ENCODE measurements around the gene ARRDC1. TPM values are rescaled to one million over a fixed set of nuclear protein-coding genes. Genes with fewer than 3 reads are reported as not detected.

ARRDC1 gene
- total RNA-seq = 10 to 100 TPM; 63.6 to 77.3 TPM
- 10 to 100 TPM; 26.2 to 43.9 (median 31.7) TPM for polyA plus RNA-seq (ENCODE audit: insufficient read length in 6 of 6)
- long read RNA-seq, donor 1, transcript ARRDC1-201 (8 exons, 1,586 nt) = major isoform, 8 of 27 reads
- long read RNA-seq, donor 1, partial matches to known transcripts = 9 of 27 reads
- long read RNA-seq, donor 1, other reads (novel, unspliced or antisense) = 6 of 27 reads
- long read RNA-seq, donor 2, transcript ARRDC1-205 (4 exons, 866 nt) = major isoform, 5 of 15 reads
- long read RNA-seq, donor 2, partial matches to known transcripts = 5 of 15 reads
- long read RNA-seq, donor 2, other reads (novel, unspliced or antisense) = 0 of 15 reads
- long read RNA-seq, donor 3, transcript ARRDC1-201 (8 exons, 1,586 nt) = major isoform, 5 of 6 reads
- long read RNA-seq, donor 3, partial matches to known transcripts = 0 of 6 reads
- long read RNA-seq, donor 3, other reads (novel, unspliced or antisense) = 0 of 6 reads
- long read RNA-seq, donor 4, transcript ARRDC1-201 (8 exons, 1,586 nt) = major isoform, 29 of 57 reads
- long read RNA-seq, donor 4, partial matches to known transcripts = 10 of 57 reads
- long read RNA-seq, donor 4, other reads (novel, unspliced or antisense) = 18 of 57 reads
- long read RNA-seq, donor 5, partial matches to known transcripts = 10 of 15 reads
- long read RNA-seq, donor 5, other reads (novel, unspliced or antisense) = 0 of 15 reads
- long read RNA-seq, donor 6, partial matches to known transcripts = 0 of 7 reads
- long read RNA-seq, donor 6, other reads (novel, unspliced or antisense) = 0 of 7 reads
- long read RNA-seq, donor 7, transcript ARRDC1-201 (8 exons, 1,586 nt) = major isoform, 6 of 7 reads
- long read RNA-seq, donor 7, partial matches to known transcripts = 0 of 7 reads
- long read RNA-seq, donor 7, other reads (novel, unspliced or antisense) = 0 of 7 reads
- long read RNA-seq, donor 8, partial matches to known transcripts = 5 of 10 reads
- long read RNA-seq, donor 8, other reads (novel, unspliced or antisense) = 0 of 10 reads
- long read RNA-seq, donor 9 = 0 reads
- long read RNA-seq, donor 10, transcript ARRDC1-201 (8 exons, 1,586 nt) = major isoform, 48 of 96 reads
- long read RNA-seq, donor 10, partial matches to known transcripts = 16 of 96 reads
- long read RNA-seq, donor 10, other reads (novel, unspliced or antisense) = 27 of 96 reads
- long read RNA-seq, donor 11, partial matches to known transcripts = 6 of 14 reads
- long read RNA-seq, donor 11, other reads (novel, unspliced or antisense) = 0 of 14 reads
- long read RNA-seq, donor 12, partial matches to known transcripts = 0 of 3 reads
- long read RNA-seq, donor 12, other reads (novel, unspliced or antisense) = 0 of 3 reads

GRCh38 chr9:137605121-137606004, at the start of gene ARRDC1:
Gene ARRDC1 (plus strand): TSS chr9:137605686. CDS start chr9:137605718, 32 bp downstream.
- intact Hi-C loops (cut with DNase I) = no loop called here
- TF ChIP-seq, protein P1, sequence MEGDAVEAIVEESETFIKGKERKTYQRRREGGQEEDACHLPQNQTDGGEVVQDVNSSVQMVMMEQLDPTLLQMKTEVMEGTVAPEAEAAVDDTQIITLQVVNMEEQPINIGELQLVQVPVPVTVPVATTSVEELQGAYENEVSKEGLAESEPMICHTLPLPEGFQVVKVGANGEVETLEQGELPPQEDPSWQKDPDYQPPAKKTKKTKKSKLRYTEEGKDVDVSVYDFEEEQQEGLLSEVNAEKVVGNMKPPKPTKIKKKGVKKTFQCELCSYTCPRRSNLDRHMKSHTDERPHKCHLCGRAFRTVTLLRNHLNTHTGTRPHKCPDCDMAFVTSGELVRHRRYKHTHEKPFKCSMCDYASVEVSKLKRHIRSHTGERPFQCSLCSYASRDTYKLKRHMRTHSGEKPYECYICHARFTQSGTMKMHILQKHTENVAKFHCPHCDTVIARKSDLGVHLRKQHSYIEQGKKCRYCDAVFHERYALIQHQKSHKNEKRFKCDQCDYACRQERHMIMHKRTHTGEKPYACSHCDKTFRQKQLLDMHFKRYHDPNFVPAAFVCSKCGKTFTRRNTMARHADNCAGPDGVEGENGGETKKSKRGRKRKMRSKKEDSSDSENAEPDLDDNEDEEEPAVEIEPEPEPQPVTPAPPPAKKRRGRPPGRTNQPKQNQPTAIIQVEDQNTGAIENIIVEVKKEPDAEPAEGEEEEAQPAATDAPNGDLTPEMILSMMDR (IDR thresholded peaks at IDR 0.05) = no peak
- peak; percentile 73 to 99 (median 96) for DNase-seq
- H3K27ac ChIP-seq = peak within 1 kb of the TSS; percentile 81 to 90
- peak; percentile 85 for ATAC-seq
- H3K9me3 ChIP-seq = no peaks in the 10 kb centered on the region
- no peaks in the 10 kb centered on the region for H3K36me3 ChIP-seq
- H3K27me3 ChIP-seq = no peaks in the 10 kb centered on the region
- H3K4me1 ChIP-seq = peaks cover 15 to 51% of the 10 kb centered on the region in 2 donors
- H3K4me3 ChIP-seq = peak within 1 kb of the TSS; percentile 68 to 84

DNA sequence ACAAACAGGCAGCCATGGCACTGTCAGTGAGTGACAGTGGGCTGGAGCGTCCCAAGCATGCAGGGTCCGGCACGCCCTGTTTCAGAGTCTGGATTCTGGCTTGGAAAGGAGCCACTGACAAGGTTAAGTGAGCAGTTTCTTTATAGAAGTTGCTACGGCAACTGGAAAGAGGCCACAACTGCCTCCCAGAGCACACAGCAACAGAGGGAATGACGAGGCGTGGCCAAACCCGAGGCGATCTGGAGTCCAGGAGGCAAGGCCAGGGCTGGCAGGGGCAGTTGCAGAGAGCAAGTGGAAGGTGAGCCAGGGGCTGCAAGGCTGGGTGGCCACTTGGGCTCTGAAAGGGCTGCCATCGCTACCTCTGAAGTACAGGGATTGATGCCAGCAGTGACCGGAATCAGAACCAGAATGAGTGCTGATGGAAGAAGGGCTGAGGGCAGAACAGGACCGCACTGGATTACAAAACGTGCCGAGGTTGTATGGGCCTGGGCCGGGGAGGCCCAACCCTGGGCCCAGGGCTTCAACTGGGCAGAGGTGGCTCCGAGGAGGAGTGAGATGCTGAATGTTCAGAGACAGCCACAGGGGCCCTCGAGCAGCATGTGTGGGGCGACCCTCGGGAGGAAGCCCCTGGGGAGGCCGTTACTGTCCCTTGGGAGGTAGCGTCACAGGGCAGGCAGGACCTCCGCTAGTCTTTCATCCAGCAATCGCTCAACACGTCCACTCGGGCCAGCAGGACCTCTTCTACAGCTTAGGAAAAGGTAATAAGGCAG, 49.2 kb upstream of the ARRDC1 start:
- intact Hi-C loops (cut with DNase I) = no loop called here
- no peak overlapping the region for H3K4me3 ChIP-seq
- H3K27ac ChIP-seq = no peak overlapping the region
- H3K4me1 ChIP-seq = peaks cover 0 to 9% of the 10 kb centered on the region in 2 donors
- H3K36me3 ChIP-seq = peaks cover 0 to 62% of the 10 kb centered on the region in 2 donors
- H3K9me3 ChIP-seq = no peaks in the 10 kb centered on the region
- ATAC-seq = no peak
- H3K27me3 ChIP-seq = no peaks in the 10 kb centered on the region
- TF ChIP-seq, protein P1 (IDR thresholded peaks at IDR 0.05) = no peak
- peak in 1 of 4 donors; percentile 8 for DNase-seq

DNA sequence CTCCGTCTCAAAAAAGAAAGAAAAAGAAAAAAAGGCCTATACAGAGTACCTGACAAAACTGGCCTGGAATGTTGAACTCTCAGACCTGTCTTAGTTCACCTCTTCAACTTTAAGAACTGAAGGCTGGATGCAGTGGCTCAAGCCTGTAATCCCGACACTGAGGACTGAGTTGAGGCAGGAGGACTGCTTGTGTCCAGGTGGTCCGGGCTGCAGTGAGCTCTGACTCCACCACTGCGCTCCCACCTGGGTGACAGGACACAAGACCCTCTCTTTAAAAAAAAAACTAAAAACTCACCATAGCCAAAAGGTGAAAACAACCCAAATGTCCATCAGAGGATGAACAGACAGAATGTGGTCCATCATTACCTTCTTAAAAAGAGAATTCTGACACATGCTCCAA, 47.4 kb upstream of the ARRDC1 start:
- H3K27me3 ChIP-seq = no peaks in the 10 kb centered on the region
- no peak overlapping the region for H3K27ac ChIP-seq
- no peak for ATAC-seq
- H3K9me3 ChIP-seq = no peaks in the 10 kb centered on the region
- H3K4me3 ChIP-seq = no peak overlapping the region
- no peak for DNase-seq
- intact Hi-C loops (cut with DNase I) = no loop called here
- TF ChIP-seq, protein P1 (IDR thresholded peaks at IDR 0.05) = no peak
- H3K4me1 ChIP-seq = no peaks in the 10 kb centered on the region
- H3K36me3 ChIP-seq = peaks cover 0 to 81% of the 10 kb centered on the region in 2 donors

DNA sequence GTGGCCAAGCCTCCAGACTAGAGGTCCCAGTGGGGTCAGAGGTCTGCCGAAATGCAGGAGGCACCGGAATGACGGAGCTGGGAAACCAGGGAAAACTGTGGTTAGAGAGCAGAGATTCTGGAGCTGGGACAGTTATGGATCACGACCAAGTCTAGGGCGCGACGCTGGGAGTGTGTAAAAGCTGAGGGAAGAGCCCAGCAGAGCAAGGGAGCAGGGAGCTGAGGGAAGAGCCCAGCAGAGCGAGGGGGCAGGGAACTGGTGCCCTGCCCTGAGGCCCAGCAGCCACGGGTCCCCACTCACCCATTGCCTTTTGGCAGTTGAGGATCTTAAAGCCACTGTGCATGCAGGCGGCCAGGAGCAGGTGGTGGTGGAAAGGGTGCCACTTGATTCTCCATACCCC, 41.4 kb upstream of the ARRDC1 start:
- DNase-seq (no peak), ATAC-seq (no peak)
- H3K4me3 ChIP-seq = no peak overlapping the region
- no peak overlapping the region for H3K27ac ChIP-seq
- intact Hi-C loops (cut with DNase I) = no loop called here
- peaks cover 0 to 3% of the 10 kb centered on the region in 2 donors for H3K9me3 ChIP-seq
- no peaks in the 10 kb centered on the region for H3K4me1 ChIP-seq
- peaks cover 0 to 54% of the 10 kb centered on the region in 2 donors for H3K36me3 ChIP-seq
- no peaks in the 10 kb centered on the region for H3K27me3 ChIP-seq
- TF ChIP-seq, protein P1 (IDR thresholded peaks at IDR 0.05) = no peak

Data from left lung (tissue), 14 donors.